Upper lobe of left lung (tissue), 6 donors: ENCODE measurements around the gene RPS3. TPM values are rescaled to one million over a fixed set of nuclear protein-coding genes. Genes with fewer than 3 reads are reported as not detected.
A peak's percentile ranks its signal among the peaks of the same experiment; 100 is the strongest.

Experiments
- ATAC-seq, 2 donors: fragments of 200-7000 bp; cut with Tn5 transposase; one replicate each; pipeline ENCODE4 v1.9.1; 2022; ENCODE audit warnings: mild to moderate bottlenecking in 2 of 2, moderate library complexity in 2 of 2; ENCODE audit not compliant: low FRiP score in 2 of 2
- DNase-seq, 2 donors: peaks; one replicate each; pipeline ENCODE4 v3.0.0-alpha.2; 2019 to 2020
- H3K27ac ChIP-seq, 4 donors: fragments of 200-600 bp; sonication (generic); one replicate each; pipeline ENCODE4 v1.5.1; 2016 to 2019
- H3K27me3 ChIP-seq, 4 donors: fragments of 200-600 bp; sonication (generic); one replicate each; pipeline ENCODE4 v1.5.1; 2017 to 2019
- H3K36me3 ChIP-seq, 4 donors: fragments of 200-600 bp; sonication (generic); one replicate each; pipeline ENCODE4 v1.5.1; 2016 to 2019
- H3K4me1 ChIP-seq, 4 donors: fragments of 200-600 bp; sonication (generic); one replicate each; pipeline ENCODE4 v1.5.1; 2018 to 2019
- H3K4me3 ChIP-seq, 4 donors: fragments of 200-600 bp; sonication (generic); one replicate each; pipeline ENCODE4 v1.5.1; 2017 to 2019; ENCODE audit warnings: mild to moderate bottlenecking in 2 of 4, moderate library complexity in 1 of 4
- H3K9me3 ChIP-seq, 4 donors: fragments of 200-600 bp; sonication (generic); one replicate each; pipeline ENCODE4 v1.5.1; 2018 to 2019
- CTCF ChIP-seq, 6 experiments: fragments of 450-650 bp in 4 of 6; fragments of 200-600 bp in 2 of 6; sonication (generic) in 2 of 6; IDR thresholded peaks; one replicate each; pipeline ENCODE4 v1.5.1; 2016 to 2019; ENCODE audit warnings: antibody characterized with exemption in 6 of 6
- EP300 ChIP-seq, 4 donors: sonication (generic); formaldehyde crosslinking; IDR thresholded peaks; one replicate each; pipeline ENCODE4 v1.5.1; 2017; ENCODE audit warnings: antibody characterized with exemption in 4 of 4, control low read depth in 2 of 4
- POLR2A ChIP-seq, 4 donors: fragments of 450-650 bp; IDR thresholded peaks; one replicate each; pipeline ENCODE4 v1.5.1; 2016 to 2017; ENCODE audit warnings: antibody characterized with exemption in 4 of 4, mild to moderate bottlenecking in 2 of 4
- POLR2AphosphoS5 ChIP-seq, 2 donors: sonication (generic); formaldehyde crosslinking; IDR thresholded peaks; one replicate each; pipeline ENCODE4 v1.5.1; 2017; ENCODE audit warnings: antibody characterized with exemption in 2 of 2
- WGBS, 2 donors: methylation state at CpG; one replicate each; pipeline ENCODE4 v1.1.5; 2017 to 2018; 5-methylcytosine and 5-hydroxymethylcytosine counted together
- total RNA-seq, 6 donors: library from RNA; depleted of rRNA in 4 of 6; stranded (reverse); fragments of >200 nt in 4 of 6; gene quantifications; one replicate each; pipeline versions ENCODE4 v1.1.0 to v1.2.1, GENCODE V29; 2016 to 2021
- donor health status: DM: no; HTN: no; CAD: no; lungs with moderate emphysema.
- donor health status: DM: no; HTN: yes; CAD: no; lungs with severe emphysema.

Gene RPS3
- 1,000 to 10,000 TPM in 4 of 6 donors, 100 to 1,000 TPM in 2; 474 to 2,141 (median 1,268) TPM for total RNA-seq

GRCh38 chr11:75399344-75400145 lies at the start of gene RPS3:
RPS3 (plus strand) TSS chr11:75399518; CDS start chr11:75399548, 30 bp downstream.
- DNase-seq (peak; percentile 94), ATAC-seq (peak; percentile 95 to 98)
- H3K36me3 ChIP-seq = peaks cover 22 to 40% (median 32%) of the 10 kb centered on the region in 4 donors
- no peaks in the 10 kb centered on the region for H3K27me3 ChIP-seq
- H3K9me3 ChIP-seq = no peaks in the 10 kb centered on the region
- TF ChIP-seq POLR2AphosphoS5 (IDR thresholded peaks at IDR 0.05) (peak; percentile 99), POLR2A (IDR thresholded peaks at IDR 0.05) (peak; percentile 70 to 94 (median 83)), EP300 (IDR thresholded peaks at IDR 0.05) (peak in 1 of 4 donors; percentile 37), CTCF (IDR thresholded peaks at IDR 0.05) (peak in 4 of 6 experiments; percentile 21 to 46 (median 35))
- 0 to 1% methylated on average over 21 to 55 of the region's 55 CpGs for WGBS, 2 donors
- peak within 1 kb of the TSS; percentile 71 to 79 (median 72) for H3K4me3 ChIP-seq
- H3K27ac ChIP-seq = peak within 1 kb of the TSS; percentile 90 to 97 (median 94)
- H3K4me1 ChIP-seq = peaks cover 21 to 50% (median 31%) of the 10 kb centered on the region in 4 donors

DNA sequence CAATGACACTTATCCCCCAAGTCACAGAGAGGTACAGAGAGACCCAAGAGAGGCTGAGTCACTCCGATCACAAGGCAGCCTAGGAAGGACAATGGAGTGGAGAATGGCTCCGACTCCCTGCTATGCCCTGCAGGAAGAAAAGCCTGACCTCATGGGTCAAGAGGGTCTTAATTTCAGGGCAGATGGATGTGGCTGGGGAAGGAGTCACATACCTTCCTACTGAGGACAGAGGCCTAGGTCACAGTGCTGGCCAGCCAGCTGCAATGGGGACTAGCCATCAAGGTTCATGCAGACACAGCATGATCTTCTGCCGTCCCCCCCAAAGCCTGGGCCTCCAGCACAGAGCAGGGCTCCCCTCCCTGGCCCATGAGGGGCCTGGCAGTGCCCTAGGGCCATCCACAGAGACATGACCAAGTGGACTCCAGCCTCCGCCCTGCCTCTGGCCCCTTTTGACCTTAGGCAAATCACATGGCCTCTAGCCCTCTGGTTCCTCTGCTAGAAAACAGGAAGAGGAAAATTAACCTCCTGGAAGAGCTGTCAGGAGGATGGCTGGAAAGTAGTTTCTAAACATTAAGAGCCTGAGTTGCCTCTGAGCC lies 49.7 kb upstream of the RPS3 start:
- peak in 1 of 2 donors; percentile 76 for DNase-seq
- Histone ChIP-seq H3K4me1 (peaks cover 60 to 83% (median 78%) of the 10 kb centered on the region in 4 donors), H3K27me3 (no peaks in the 10 kb centered on the region), H3K36me3 (peaks cover 0 to 5% (median 0%) of the 10 kb centered on the region in 4 donors), H3K27ac (peak overlapping the region; percentile 95 to 97 (median 96)), H3K4me3 (peak overlapping the region; percentile 10 to 93 (median 86)), H3K9me3 (no peaks in the 10 kb centered on the region)
- ATAC-seq = peak in 1 of 2 donors; percentile 15
- 40 to 42% methylated on average over 2 to 4 of the region's 4 CpGs for WGBS, 2 donors
- no peak for TF ChIP-seq EP300 (IDR thresholded peaks at IDR 0.05)
- peak in 2 of 4 donors; percentile 25 to 51 for TF ChIP-seq POLR2A (IDR thresholded peaks at IDR 0.05)
- TF ChIP-seq POLR2AphosphoS5 (IDR thresholded peaks at IDR 0.05) = peak; percentile 7 to 23
- no peak for TF ChIP-seq CTCF (IDR thresholded peaks at IDR 0.05)

DNA sequence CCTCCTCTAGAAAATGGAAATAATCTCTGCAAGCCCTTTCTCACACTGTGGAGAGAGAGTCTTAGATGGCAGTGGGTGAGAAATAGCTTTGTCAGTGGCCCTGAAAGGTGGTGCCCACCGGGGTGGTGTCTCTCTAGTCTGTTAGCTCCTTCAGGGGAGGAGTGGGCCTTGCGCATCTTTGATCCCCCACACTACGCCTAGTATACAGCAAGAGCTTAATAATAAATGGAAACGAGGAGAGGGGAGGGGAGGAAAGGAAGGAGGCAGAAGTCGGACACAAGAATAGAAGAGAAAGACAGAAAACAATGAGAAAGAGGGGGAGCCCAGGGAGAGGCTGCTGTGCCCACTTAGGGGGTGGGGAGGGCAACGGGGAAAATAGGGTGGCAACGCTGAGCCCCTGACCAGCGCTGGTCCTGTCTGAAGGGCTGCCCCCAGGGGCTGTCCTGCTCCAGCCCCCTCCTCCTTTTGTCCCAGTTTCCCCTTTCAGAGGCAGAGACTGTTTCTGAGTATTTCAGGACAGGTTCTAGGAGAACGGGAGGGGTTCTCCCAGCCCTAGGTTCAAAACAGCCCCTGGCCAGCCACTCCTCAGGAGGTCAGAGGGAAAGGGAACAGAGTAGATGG lies 49.1 kb upstream of the RPS3 start:
- DNase-seq (no peak), ATAC-seq (no peak)
- 11 to 13% methylated on average over 9 of the region's 9 CpGs for WGBS, 2 donors
- peak overlapping the region; percentile 95 to 97 (median 96) for H3K27ac ChIP-seq
- H3K36me3 ChIP-seq = peaks cover 0 to 2% (median 0%) of the 10 kb centered on the region in 4 donors
- H3K27me3 ChIP-seq = no peaks in the 10 kb centered on the region
- peak overlapping the region; percentile 83 to 93 (median 88) for H3K4me3 ChIP-seq
- TF ChIP-seq POLR2AphosphoS5 (IDR thresholded peaks at IDR 0.05) (no peak), CTCF (IDR thresholded peaks at IDR 0.05) (no peak), EP300 (IDR thresholded peaks at IDR 0.05) (no peak), POLR2A (IDR thresholded peaks at IDR 0.05) (no peak)
- H3K9me3 ChIP-seq = no peaks in the 10 kb centered on the region
- H3K4me1 ChIP-seq = peaks cover 53 to 77% (median 72%) of the 10 kb centered on the region in 4 donors

DNA sequence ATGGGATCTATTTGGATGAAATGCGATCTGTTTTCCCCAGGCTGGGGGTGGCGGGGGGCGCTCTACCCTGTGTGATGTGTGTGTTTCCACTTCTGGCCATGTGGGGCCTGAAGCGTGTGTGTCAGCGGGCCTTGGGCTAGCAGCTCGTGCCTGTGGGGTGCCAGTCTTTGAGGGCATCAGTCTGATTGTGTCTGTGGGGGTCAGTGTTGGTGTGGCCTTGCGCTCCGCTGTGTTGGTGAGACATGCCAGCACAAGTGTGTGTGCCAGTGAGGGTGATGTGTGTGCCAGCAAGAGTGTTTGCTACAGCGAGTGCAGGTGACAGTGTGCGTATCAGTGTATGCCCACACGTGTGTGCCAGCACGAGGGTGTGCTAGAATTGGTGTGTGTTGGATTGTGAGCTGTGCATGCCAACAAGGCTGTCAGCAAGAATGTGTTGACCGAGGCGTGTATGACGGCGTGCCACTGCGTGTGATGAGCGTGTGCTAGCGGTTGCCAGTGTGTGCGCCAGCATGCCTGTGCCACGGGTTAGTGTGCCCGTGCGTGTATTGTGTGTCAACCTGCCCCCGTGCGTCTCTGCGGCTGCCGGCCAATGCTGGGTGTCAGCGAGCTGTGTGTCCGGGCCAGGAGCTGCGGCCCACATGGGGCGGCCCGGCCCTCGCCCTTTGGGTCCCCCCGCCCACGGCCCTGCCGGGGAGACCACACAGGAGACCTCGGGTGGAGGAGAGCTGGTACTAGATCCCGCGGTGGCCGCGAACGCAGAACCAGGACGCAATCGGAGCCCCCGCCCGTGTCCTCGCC lies 48.4 kb upstream of the RPS3 start:
- WGBS, 2 donors = 3 to 4% methylated on average over 26 to 30 of the region's 47 CpGs
- peak; percentile 29 to 34 for ATAC-seq
- Histone ChIP-seq H3K27ac (peak overlapping the region; percentile 95 to 97 (median 96)), H3K9me3 (no peaks in the 10 kb centered on the region), H3K36me3 (no peaks in the 10 kb centered on the region), H3K4me1 (peaks cover 46 to 70% (median 65%) of the 10 kb centered on the region in 4 donors), H3K4me3 (peak overlapping the region; percentile 83 to 93 (median 88)), H3K27me3 (no peaks in the 10 kb centered on the region)
- peak in 4 of 6 experiments; percentile 7 to 33 (median 24) for TF ChIP-seq CTCF (IDR thresholded peaks at IDR 0.05)
- TF ChIP-seq POLR2A (IDR thresholded peaks at IDR 0.05) = no peak
- peak; percentile 58 for DNase-seq
